Esophagus squamous epithelium (tissue), 5 donors: ENCODE results near the gene GRIK2. TPM values are rescaled to one million over a fixed set of nuclear protein-coding genes. Genes with fewer than 3 reads are reported as not detected.

Experiments
- DNase-seq: peaks from one replicate; lab custom pipeline; 2025; lab: John Stamatoyannopoulos, UW
- H3K27ac ChIP-seq, 4 donors: fragments of 200-600 bp; sonication (generic); one replicate each; pipeline ENCODE4 v1.5.1; 2016 to 2019; ENCODE audit warnings: mild to moderate bottlenecking in 1 of 4
- H3K27me3 ChIP-seq, 4 donors: fragments of 200-600 bp; sonication (generic); 1 replicate in 3 of 4; 2 replicates in 1 of 4; pipeline versions ENCODE4 v1.5.1 to v1.6.0; 2017 to 2021; ENCODE audit warnings: antibody characterized with exemption in 1 of 4
- H3K36me3 ChIP-seq, 3 donors: fragments of 200-600 bp; sonication (generic); one replicate each; pipeline ENCODE4 v1.5.1; 2016 to 2019
- H3K4me1 ChIP-seq, 3 donors: fragments of 200-600 bp; sonication (generic); one replicate each; pipeline ENCODE4 v1.5.1; 2017 to 2019
- H3K4me3 ChIP-seq, 4 donors: fragments of 200-600 bp; sonication (generic); 1 replicate in 3 of 4; 2 replicates in 1 of 4; pipeline ENCODE4 v1.5.1; 2016 to 2019; ENCODE audit warnings: mild to moderate bottlenecking in 2 of 4, moderate library complexity in 1 of 4
- H3K9me3 ChIP-seq, 3 donors: fragments of 200-600 bp; sonication (generic); one replicate each; pipeline ENCODE4 v1.5.1; 2016 to 2019
- POLR2A ChIP-seq, 4 donors: fragments of 450-650 bp; IDR thresholded peaks; one replicate each; pipeline ENCODE4 v1.6.1; 2017; ENCODE audit warnings: antibody characterized with exemption in 4 of 4, mild to moderate bottlenecking in 4 of 4, moderate library complexity in 3 of 4
- WGBS, 2 donors: methylation state at CpG; one replicate each; pipeline ENCODE4 v1.1.5; 2018; 5-methylcytosine and 5-hydroxymethylcytosine counted together
- intact Hi-C: fragments of 100-400 bp; cut with DNase I; formaldehyde crosslinking; loops from one replicate; pipeline ENCODE4 v1.15.0; 2022
- total RNA-seq, 4 donors: library from RNA; depleted of rRNA; stranded (reverse); fragments of >200 nt; gene quantifications; one replicate each; pipeline ENCODE4 v1.1.0, GENCODE V29; 2016
- TF ChIP-seq, protein P1 (sequence below), 6 experiments: fragments of 450-650 bp in 4 of 6; fragments of 200-600 bp in 2 of 6; sonication (generic) in 2 of 6; IDR thresholded peaks; one replicate each; pipeline ENCODE4 v1.5.1; 2016 to 2019; ENCODE audit warnings: antibody characterized with exemption in 6 of 6, mild to moderate bottlenecking in 4 of 6, moderate library complexity in 4 of 6
- donor health status: DM: yes; HTN: yes; CAD: no.

GRIK2 gene
- total RNA-seq, 4 donors from 2014 or later, result 0.19 TPM; not detected in 3

DNA sequence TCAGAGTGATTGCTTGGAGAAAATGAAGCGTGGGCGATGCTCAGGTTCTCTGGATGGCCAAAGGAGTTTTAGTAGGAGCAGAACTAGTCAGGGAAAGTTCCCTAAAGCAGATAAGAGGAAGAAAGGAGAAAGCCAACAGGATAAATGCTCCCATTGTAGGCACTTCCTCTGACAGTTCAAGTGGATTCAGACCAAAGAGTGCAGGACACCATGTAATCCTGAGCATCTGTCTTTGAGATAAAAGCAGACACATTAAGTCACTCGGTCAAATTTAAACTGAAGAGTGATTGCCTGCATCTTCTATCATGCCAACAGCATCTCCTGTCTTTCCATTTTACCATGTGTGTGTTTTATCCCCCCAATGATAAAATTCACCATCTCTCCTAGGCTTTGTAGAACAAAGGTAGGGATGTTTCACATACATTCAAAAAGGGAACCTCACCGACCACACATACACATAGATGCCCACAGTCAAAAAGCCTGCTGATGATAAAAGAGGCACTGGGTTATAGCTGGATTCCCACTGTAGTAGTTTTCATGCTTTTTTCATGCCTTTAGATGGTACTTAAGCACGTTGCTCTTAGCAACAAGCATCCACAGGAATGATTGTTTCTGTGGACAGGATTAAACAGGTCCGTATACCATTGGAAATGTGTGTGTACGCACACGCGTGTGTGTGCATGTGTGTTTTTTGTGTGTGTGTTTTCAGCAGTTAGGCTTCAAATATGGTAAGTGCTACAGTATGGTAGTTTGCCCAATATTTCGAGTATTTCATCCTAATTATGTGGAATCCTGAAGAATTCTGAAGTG, 7.0 kb downstream of the GRIK2 start:
- peaks cover 7 to 88% (median 8%) of the 10 kb centered on the region in 4 donors for H3K27me3 ChIP-seq
- TF ChIP-seq, protein P1, sequence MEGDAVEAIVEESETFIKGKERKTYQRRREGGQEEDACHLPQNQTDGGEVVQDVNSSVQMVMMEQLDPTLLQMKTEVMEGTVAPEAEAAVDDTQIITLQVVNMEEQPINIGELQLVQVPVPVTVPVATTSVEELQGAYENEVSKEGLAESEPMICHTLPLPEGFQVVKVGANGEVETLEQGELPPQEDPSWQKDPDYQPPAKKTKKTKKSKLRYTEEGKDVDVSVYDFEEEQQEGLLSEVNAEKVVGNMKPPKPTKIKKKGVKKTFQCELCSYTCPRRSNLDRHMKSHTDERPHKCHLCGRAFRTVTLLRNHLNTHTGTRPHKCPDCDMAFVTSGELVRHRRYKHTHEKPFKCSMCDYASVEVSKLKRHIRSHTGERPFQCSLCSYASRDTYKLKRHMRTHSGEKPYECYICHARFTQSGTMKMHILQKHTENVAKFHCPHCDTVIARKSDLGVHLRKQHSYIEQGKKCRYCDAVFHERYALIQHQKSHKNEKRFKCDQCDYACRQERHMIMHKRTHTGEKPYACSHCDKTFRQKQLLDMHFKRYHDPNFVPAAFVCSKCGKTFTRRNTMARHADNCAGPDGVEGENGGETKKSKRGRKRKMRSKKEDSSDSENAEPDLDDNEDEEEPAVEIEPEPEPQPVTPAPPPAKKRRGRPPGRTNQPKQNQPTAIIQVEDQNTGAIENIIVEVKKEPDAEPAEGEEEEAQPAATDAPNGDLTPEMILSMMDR (IDR thresholded peaks at IDR 0.05), result no peak
- TF ChIP-seq POLR2A (IDR thresholded peaks at IDR 0.05), result no peak
- no peak overlapping the region for H3K27ac ChIP-seq
- intact Hi-C loops, result no loop called here
- WGBS, 2 donors, result 58 to 64% methylated on average over 10 of the region's 10 CpGs
- H3K36me3 ChIP-seq, result no peaks in the 10 kb centered on the region
- no peak overlapping the region for H3K4me3 ChIP-seq
- H3K9me3 ChIP-seq, result no peaks in the 10 kb centered on the region
- H3K4me1 ChIP-seq, result peaks cover 0 to 17% (median 4%) of the 10 kb centered on the region in 3 donors
- DNase-seq, result no peak

GRCh38 chr6:101401171-101401570, 7.7 kb downstream of the GRIK2 start:
- TF ChIP-seq, protein P1 (IDR thresholded peaks at IDR 0.05), result no peak
- TF ChIP-seq POLR2A (IDR thresholded peaks at IDR 0.05), result no peak
- DNase-seq, result no peak
- no peak overlapping the region for H3K27ac ChIP-seq
- peaks cover 7 to 83% (median 8%) of the 10 kb centered on the region in 4 donors for H3K27me3 ChIP-seq
- no peaks in the 10 kb centered on the region for H3K9me3 ChIP-seq
- intact Hi-C loops, result no loop called here
- H3K4me3 ChIP-seq, result no peak overlapping the region
- H3K36me3 ChIP-seq, result no peaks in the 10 kb centered on the region
- 64 to 70% methylated on average over 10 of the region's 10 CpGs for WGBS, 2 donors
- peaks cover 0 to 17% (median 4%) of the 10 kb centered on the region in 3 donors for H3K4me1 ChIP-seq

DNA sequence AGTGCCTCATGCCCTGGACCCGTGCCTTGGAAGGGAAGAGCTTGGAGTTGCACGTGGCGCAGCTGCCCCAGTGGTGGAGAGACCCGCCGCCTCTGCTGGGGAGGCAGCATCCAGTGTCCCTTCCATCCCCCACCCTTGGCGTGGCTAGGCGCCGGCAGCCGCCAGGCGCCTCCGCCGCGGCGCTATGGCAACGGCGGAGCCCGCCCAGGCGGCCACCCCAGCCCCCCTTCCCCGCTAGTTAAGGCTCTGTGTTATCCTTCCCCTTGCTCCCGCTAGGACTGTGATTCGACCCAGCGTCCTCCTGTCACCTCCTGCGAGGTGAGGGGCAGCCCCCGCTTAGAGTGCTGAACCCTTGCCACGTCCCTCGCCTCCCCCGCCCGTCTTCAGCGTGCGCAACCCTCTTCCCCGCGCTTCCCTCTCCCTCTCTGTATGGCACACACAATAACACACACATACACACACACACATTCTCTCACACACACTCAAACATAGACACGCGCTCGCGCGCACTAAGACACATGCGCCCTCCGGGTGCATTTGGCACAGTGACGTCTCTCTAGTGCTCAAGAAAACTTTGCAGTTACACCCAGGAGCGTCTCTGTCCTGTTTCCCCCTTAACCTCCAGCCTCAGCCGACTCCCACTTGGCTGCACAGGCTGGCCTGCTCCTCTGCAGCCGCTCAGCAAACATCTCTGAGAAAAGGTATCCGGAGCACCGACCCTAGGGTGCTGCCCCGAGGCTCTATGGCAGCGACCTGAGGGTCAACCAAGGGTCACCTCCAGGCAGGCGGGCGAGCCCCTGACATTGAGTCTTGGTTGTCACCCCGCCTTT, 8.5 kb downstream of the GRIK2 start:
- 4 to 6% methylated on average over 31 to 33 of the region's 50 CpGs for WGBS, 2 donors
- DNase-seq, result no peak
- H3K27me3 ChIP-seq, result peaks cover 7 to 77% (median 8%) of the 10 kb centered on the region in 4 donors

GRCh38 chr6:101402622-101403031, 9.1 kb downstream of the GRIK2 start:
- Histone ChIP-seq H3K4me3 (peak overlapping the region in 1 of 4 donors; percentile 34), H3K27ac (no peak overlapping the region), H3K36me3 (no peaks in the 10 kb centered on the region), H3K9me3 (no peaks in the 10 kb centered on the region), H3K4me1 (peaks cover 0 to 17% (median 4%) of the 10 kb centered on the region in 3 donors), H3K27me3 (peaks cover 7 to 73% (median 8%) of the 10 kb centered on the region in 4 donors)
- no peak for DNase-seq
- intact Hi-C loops, result no loop called here
- 0 to 33% methylated on average over 4 of the region's 28 CpGs for WGBS, 2 donors
- TF ChIP-seq, protein P1 (IDR thresholded peaks at IDR 0.05), result no peak
- no peak for TF ChIP-seq POLR2A (IDR thresholded peaks at IDR 0.05)

More for the DNA sequence above, 8.5 kb downstream of the GRIK2 start:
- H3K36me3 ChIP-seq, result no peaks in the 10 kb centered on the region
- no peak overlapping the region for H3K27ac ChIP-seq
- H3K9me3 ChIP-seq, result no peaks in the 10 kb centered on the region
- peak overlapping the region in 1 of 4 donors; percentile 34 for H3K4me3 ChIP-seq
- TF ChIP-seq, protein P1 (IDR thresholded peaks at IDR 0.05), result no peak
- no peak for TF ChIP-seq POLR2A (IDR thresholded peaks at IDR 0.05)
- H3K4me1 ChIP-seq, result peaks cover 0 to 17% (median 4%) of the 10 kb centered on the region in 3 donors
- intact Hi-C loops, result no loop called here
